Calu3 (cell line): ENCODE results near the gene FIG4. TPM values are rescaled to one million over a fixed set of nuclear protein-coding genes. Genes with fewer than 3 reads are reported as not detected.

Experiments used
- BruUV-seq: library from RNA; stranded (reverse); fragments of 400-500 nt; replicated peaks from 2 replicates; lab custom pipeline; 2021; lab: Mats Ljungman, UMichigan
- CTCF ChIA-PET: fragments of 300-600 bp; sonication (Branson Sonifier 250); formaldehyde crosslinking; loops from one replicate; lab custom pipeline; 2022; ENCODE audit warnings: antibody characterized with exemption; lab: Charles Lee
- DNase-seq: peaks from one replicate; pipeline ENCODE4 v3.0.0; 2022
- H3K27ac Mint-ChIP-seq: one replicate; pipeline ENCODE4 v1.8.0; 2022; ENCODE audit warnings: mixed read lengths; ENCODE audit not compliant: unreplicated experiment
- H3K27me3 Mint-ChIP-seq: one replicate; pipeline ENCODE4 v1.8.0; 2022; ENCODE audit warnings: mixed read lengths; ENCODE audit not compliant: unreplicated experiment
- H3K36me3 Mint-ChIP-seq: one replicate; pipeline ENCODE4 v1.8.0; 2022; ENCODE audit warnings: mild to moderate bottlenecking, moderate library complexity, mixed read lengths; ENCODE audit not compliant: insufficient read depth, unreplicated experiment
- H3K4me1 Mint-ChIP-seq: one replicate; pipeline ENCODE4 v1.8.0; 2022; ENCODE audit warnings: mild to moderate bottlenecking, low read depth, mixed read lengths; ENCODE audit not compliant: unreplicated experiment
- H3K4me3 Mint-ChIP-seq: one replicate; pipeline ENCODE4 v1.8.0; 2022; ENCODE audit warnings: mild to moderate bottlenecking, low read depth, moderate library complexity, mixed read lengths; ENCODE audit not compliant: unreplicated experiment
- H3K9me3 Mint-ChIP-seq: one replicate; pipeline ENCODE4 v1.8.0; 2022; ENCODE audit warnings: low read depth, mixed read lengths; ENCODE audit not compliant: unreplicated experiment
- CTCF ChIP-seq: fragments of 200-600 bp; IDR thresholded peaks from one replicate; pipeline ENCODE4 v1.8.0; 2022; ENCODE audit warnings: antibody characterized with exemption; ENCODE audit not compliant: unreplicated experiment
- intact Hi-C: fragments of 100-400 bp; cut with micrococcal nuclease; formaldehyde crosslinking; loops from one replicate; pipeline ENCODE4 v1.10.0; 2022; ENCODE audit not compliant: unreplicated experiment
- total RNA-seq: library from RNA; stranded (reverse); gene quantifications from 2 replicates; pipeline ENCODE4 v1.2.3, GENCODE V29; 2022

The FIG4 gene
- total RNA-seq, 1 experiment from 2014 or later = 14.7 TPM

DNA sequence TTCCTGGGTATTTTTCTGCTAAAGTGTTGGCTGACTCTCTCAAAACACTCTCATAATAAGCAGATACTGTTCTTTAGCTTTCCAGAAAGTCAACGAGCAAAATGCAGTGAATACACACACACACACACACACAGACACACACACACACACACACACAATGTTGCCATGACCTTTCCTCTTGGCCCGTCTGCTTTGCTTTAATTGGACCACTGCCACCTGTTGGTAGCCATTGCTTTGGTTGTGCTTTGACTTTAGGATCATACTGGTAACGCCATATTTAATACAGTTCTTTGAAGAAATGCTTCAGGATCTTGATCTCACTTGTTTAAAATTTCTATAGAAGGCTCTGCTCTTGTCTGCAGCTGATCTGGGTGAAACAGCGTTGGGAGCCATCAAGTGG lies 4.4 kb downstream of the FIG4 start:
- intact Hi-C loops = no loop called here
- Mint-ChIP-seq H3K9me3 (no peaks in the 10 kb centered on the region), H3K4me1 (no peaks in the 10 kb centered on the region), H3K36me3 (peaks cover 18% of the 10 kb centered on the region), H3K4me3 (no peak overlapping the region), H3K27ac (no peak overlapping the region), H3K27me3 (no peaks in the 10 kb centered on the region)
- TF ChIP-seq CTCF = no peak
- BruUV-seq = no TSS peak
- CTCF ChIA-PET = no interaction called here
- no peak for DNase-seq

DNA sequence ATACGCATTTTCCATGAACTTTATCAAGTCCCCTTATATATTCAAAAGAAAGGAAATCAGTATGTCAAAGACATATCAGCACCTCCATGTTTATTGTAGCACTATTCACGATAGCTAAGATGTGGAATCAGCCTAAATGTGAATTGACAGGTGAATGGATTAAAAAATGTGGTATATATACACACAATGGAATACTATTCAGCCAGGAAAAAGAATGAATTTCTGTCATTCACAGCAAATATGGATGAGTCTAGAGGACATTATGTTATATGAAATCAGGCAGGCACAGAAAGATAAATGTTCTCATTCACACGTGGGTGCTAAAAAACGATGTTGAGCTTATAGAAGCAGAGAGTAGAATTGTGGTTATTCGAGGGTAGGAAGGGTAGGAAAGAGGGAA lies 5.3 kb downstream of the FIG4 start:
- Mint-ChIP-seq H3K36me3 (peaks cover 10% of the 10 kb centered on the region), H3K27ac (no peak overlapping the region), H3K4me3 (no peak overlapping the region), H3K27me3 (no peaks in the 10 kb centered on the region), H3K4me1 (no peaks in the 10 kb centered on the region), H3K9me3 (no peaks in the 10 kb centered on the region)
- no TSS peak for BruUV-seq
- intact Hi-C loops = no loop called here
- no peak for TF ChIP-seq CTCF
- no peak for DNase-seq
- CTCF ChIA-PET = no interaction called here

- Mint-ChIP-seq H3K9me3 (no peaks in the 10 kb centered on the region), H3K4me1 (peaks cover 8% of the 10 kb centered on the region), H3K27me3 (no peaks in the 10 kb centered on the region), H3K4me3 (no peak overlapping the region), H3K36me3 (peaks cover 2% of the 10 kb centered on the region), H3K27ac (no peak overlapping the region)
- no TSS peak for BruUV-seq
- no peak for TF ChIP-seq CTCF
- CTCF ChIA-PET = interaction anchor here (6.4 kb wide), 1 partner anchor 339 kb away, joined by 104 read pairs; no protein-coding TSS in a partner anchor
- intact Hi-C loops = no loop called here
- no peak for DNase-seq
Measured at GRCh38 chr6:109701221-109701620, 10.1 kb downstream of the FIG4 start.

- H3K27me3 Mint-ChIP-seq = no peaks in the 10 kb centered on the region
- H3K9me3 Mint-ChIP-seq = no peaks in the 10 kb centered on the region
- CTCF ChIA-PET = interaction anchor here (6.4 kb wide), 1 partner anchor 338 kb away, joined by 104 read pairs; no protein-coding TSS in a partner anchor
- no peak overlapping the region for H3K27ac Mint-ChIP-seq
- no peaks in the 10 kb centered on the region for H3K36me3 Mint-ChIP-seq
- H3K4me1 Mint-ChIP-seq = peaks cover 14% of the 10 kb centered on the region
- TF ChIP-seq CTCF = no peak
- intact Hi-C loops = no loop called here
- DNase-seq = no peak
- H3K4me3 Mint-ChIP-seq = no peak overlapping the region
- BruUV-seq = no TSS peak
Measured at GRCh38 chr6:109701774-109702173, 10.7 kb downstream of the FIG4 start.
